Loucy (cell line): ENCODE measurements around the gene GABBR2.

Experiments used
- H2AFZ ChIP-seq: fragments of 200-600 bp; sonication (generic); 2 replicates; pipeline ENCODE4 v1.6.0; 2016; ENCODE audit warnings: antibody characterized with exemption, mild to moderate bottlenecking, low read length, moderate library complexity
- H3F3A ChIP-seq: fragments of 200-600 bp; 2 replicates; pipeline ENCODE4 v1.6.0; 2016; ENCODE audit warnings: antibody characterized with exemption, low read depth, mild to moderate bottlenecking
- H3K27me3 ChIP-seq: fragments of 200-600 bp; sonication (generic); 2 replicates; pipeline ENCODE4 v1.6.1; 2014; ENCODE audit warnings: low read length, mild to moderate bottlenecking; ENCODE audit not compliant: insufficient read depth, poor library complexity, severe bottlenecking
- H3K36me3 ChIP-seq: fragments of 200-600 bp; sonication (generic); 2 replicates; pipeline ENCODE4 v1.6.1; 2016; ENCODE audit warnings: low read length; ENCODE audit not compliant: insufficient read depth
- H3K4me1 ChIP-seq: fragments of 200-600 bp; sonication (generic); 2 replicates; pipeline ENCODE4 v1.5.1; 2014; ENCODE audit warnings: low read length, mild to moderate bottlenecking; ENCODE audit not compliant: insufficient read depth, poor library complexity, severe bottlenecking
- H3K4me2 ChIP-seq: fragments of 200-600 bp; sonication (generic); 2 replicates; pipeline ENCODE4 v1.6.0; 2014; ENCODE audit warnings: antibody characterized with exemption, low read length, low read depth, mild to moderate bottlenecking; ENCODE audit not compliant: poor library complexity, severe bottlenecking
- H3K4me3 ChIP-seq: fragments of 200-600 bp; sonication (generic); 2 replicates; pipeline ENCODE4 v1.5.1; 2014; ENCODE audit warnings: low read length, mild to moderate bottlenecking, mixed read lengths; ENCODE audit not compliant: poor library complexity, severe bottlenecking
- H3K79me2 ChIP-seq: fragments of 200-600 bp; sonication (generic); 2 replicates; pipeline ENCODE4 v1.6.1; 2014; ENCODE audit warnings: low read length; ENCODE audit not compliant: insufficient read depth
- H3K9ac ChIP-seq: fragments of 200-600 bp; sonication (generic); 2 replicates; pipeline ENCODE4 v1.6.0; 2014; ENCODE audit warnings: mild to moderate bottlenecking, low read depth, low read length, moderate library complexity; ENCODE audit not compliant: poor library complexity, severe bottlenecking
- H3K9me2 ChIP-seq: fragments of 200-600 bp; sonication (generic); replicated peaks from 2 replicates; pipeline ENCODE4 v1.6.1; 2016; ENCODE audit warnings: low read depth, low read length, mixed read lengths
- H3K9me3 ChIP-seq: fragments of 200-600 bp; sonication (generic); 2 replicates; pipeline ENCODE4 v1.6.1; 2014; ENCODE audit warnings: mild to moderate bottlenecking, antibody characterized with exemption, low read length, low read depth; ENCODE audit not compliant: insufficient read depth
- H4K20me1 ChIP-seq: fragments of 200-600 bp; sonication (generic); 2 replicates; pipeline ENCODE4 v1.6.0; 2014; ENCODE audit warnings: antibody characterized with exemption, low read length, mild to moderate bottlenecking; ENCODE audit not compliant: insufficient read depth, poor library complexity, severe bottlenecking
- EZH2phosphoT487 ChIP-seq: fragments of 200-600 bp; IDR thresholded peaks from 2 replicates; pipeline ENCODE4 v1.6.1; 2018; ENCODE audit warnings: antibody characterized with exemption, mild to moderate bottlenecking, moderate library complexity, borderline replicate concordance
- TF ChIP-seq, protein P1 (sequence below): fragments of 200-600 bp; sonication (generic); conservative IDR thresholded peaks from 2 replicates; pipeline ENCODE4 v1.5.1; 2014; ENCODE audit warnings: mild to moderate bottlenecking, antibody characterized with exemption, low read length

Gene GABBR2

DNA sequence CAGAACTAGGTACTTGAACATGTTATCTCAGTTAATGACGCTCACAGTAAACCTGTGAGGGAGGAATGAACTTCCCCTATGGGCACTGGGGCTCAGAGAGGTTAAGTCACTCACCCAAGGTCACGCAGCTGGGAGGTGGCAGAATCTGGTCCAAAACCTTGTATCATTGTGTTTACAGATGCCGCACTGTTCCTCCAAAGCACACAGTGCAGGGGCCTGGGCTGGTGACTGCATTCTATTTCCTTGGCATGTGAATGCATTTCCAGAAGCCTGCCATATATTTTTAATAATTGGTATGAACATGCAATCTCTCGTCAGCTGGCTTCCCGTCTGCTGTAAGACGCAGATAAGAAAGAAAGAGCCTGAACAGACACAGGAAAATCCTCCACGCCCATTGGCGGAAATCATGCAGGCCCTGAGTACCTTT, 376.3 kb downstream of the GABBR2 start:
- Histone ChIP-seq H3K9ac (no peak overlapping the region), H3K4me2 (no peak overlapping the region), H2AFZ (no peak overlapping the region), H3K9me3 (no peaks in the 10 kb centered on the region), H3K4me1 (no peaks in the 10 kb centered on the region), H3F3A (no peaks in the 10 kb centered on the region), H3K4me3 (no peak overlapping the region), H3K27me3 (no peaks in the 10 kb centered on the region), H3K9me2 (no peaks in the 10 kb centered on the region), H4K20me1 (no peaks in the 10 kb centered on the region), H3K36me3 (no peaks in the 10 kb centered on the region), H3K79me2 (no peaks in the 10 kb centered on the region)
- TF ChIP-seq EZH2phosphoT487 = no peak
- TF ChIP-seq, protein P1, sequence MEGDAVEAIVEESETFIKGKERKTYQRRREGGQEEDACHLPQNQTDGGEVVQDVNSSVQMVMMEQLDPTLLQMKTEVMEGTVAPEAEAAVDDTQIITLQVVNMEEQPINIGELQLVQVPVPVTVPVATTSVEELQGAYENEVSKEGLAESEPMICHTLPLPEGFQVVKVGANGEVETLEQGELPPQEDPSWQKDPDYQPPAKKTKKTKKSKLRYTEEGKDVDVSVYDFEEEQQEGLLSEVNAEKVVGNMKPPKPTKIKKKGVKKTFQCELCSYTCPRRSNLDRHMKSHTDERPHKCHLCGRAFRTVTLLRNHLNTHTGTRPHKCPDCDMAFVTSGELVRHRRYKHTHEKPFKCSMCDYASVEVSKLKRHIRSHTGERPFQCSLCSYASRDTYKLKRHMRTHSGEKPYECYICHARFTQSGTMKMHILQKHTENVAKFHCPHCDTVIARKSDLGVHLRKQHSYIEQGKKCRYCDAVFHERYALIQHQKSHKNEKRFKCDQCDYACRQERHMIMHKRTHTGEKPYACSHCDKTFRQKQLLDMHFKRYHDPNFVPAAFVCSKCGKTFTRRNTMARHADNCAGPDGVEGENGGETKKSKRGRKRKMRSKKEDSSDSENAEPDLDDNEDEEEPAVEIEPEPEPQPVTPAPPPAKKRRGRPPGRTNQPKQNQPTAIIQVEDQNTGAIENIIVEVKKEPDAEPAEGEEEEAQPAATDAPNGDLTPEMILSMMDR = no peak

DNA sequence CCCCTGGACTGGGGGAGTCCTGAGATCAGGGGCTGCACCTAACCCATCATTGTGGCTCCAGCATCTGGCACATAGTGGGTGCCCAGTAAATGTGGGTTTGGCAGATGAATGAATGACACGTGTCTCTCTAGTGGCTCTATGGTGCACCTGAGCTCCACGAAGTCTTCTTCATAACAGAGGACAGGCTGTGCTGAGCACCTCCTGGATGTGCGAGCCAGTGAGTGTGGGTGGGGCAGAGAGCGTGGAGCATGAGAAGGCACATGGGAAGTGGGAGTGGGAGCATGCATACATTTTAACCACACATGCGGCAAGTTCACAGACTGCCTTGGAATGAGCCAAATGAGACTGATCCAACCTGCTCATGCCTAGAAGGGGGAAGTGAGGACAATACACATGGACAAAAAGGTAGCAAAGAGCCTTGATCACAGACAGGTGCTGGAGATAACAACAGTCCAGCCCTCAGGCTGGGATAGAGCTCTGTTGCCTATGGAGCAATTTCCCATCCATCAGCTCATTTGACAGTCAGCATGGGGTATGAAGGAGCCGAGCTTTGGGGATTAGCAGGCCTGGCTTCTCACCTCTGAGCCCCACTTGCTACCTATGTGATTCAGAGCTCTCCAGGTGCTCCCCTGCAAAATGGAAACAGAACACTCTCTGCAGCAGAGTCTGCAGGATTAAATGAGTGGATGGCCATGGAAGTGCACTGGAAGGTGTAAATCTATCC, 377.0 kb downstream of the GABBR2 start:
- H3F3A ChIP-seq = no peaks in the 10 kb centered on the region

GRCh38 chr9:98330831-98331230, 377.9 kb downstream of the GABBR2 start:
- H2AFZ ChIP-seq = no peak overlapping the region

More for the DNA sequence above, 377.0 kb downstream of the GABBR2 start:
- no peaks in the 10 kb centered on the region for H3K9me3 ChIP-seq
- no peaks in the 10 kb centered on the region for H3K4me1 ChIP-seq
- H3K36me3 ChIP-seq = no peaks in the 10 kb centered on the region
- H4K20me1 ChIP-seq = no peaks in the 10 kb centered on the region
- no peak overlapping the region for H3K4me3 ChIP-seq
- no peaks in the 10 kb centered on the region for H3K9me2 ChIP-seq
- no peak overlapping the region for H3K9ac ChIP-seq
- no peaks in the 10 kb centered on the region for H3K27me3 ChIP-seq
- H3K79me2 ChIP-seq = no peaks in the 10 kb centered on the region
- TF ChIP-seq, protein P1 = no peak
- no peak for TF ChIP-seq EZH2phosphoT487
- no peak overlapping the region for H2AFZ ChIP-seq
- no peak overlapping the region for H3K4me2 ChIP-seq

More at GRCh38 chr9:98330831-98331230, 377.9 kb downstream of the GABBR2 start:
- Histone ChIP-seq H3F3A (no peaks in the 10 kb centered on the region), H3K27me3 (no peaks in the 10 kb centered on the region), H3K4me2 (no peak overlapping the region), H3K79me2 (no peaks in the 10 kb centered on the region), H3K9ac (no peak overlapping the region), H3K4me3 (no peak overlapping the region), H3K9me3 (no peaks in the 10 kb centered on the region), H3K4me1 (no peaks in the 10 kb centered on the region), H3K9me2 (no peaks in the 10 kb centered on the region), H4K20me1 (no peaks in the 10 kb centered on the region), H3K36me3 (no peaks in the 10 kb centered on the region)
- no peak for TF ChIP-seq EZH2phosphoT487
- TF ChIP-seq, protein P1 = no peak
